ENCODE measurements around the gene RPS3A.
"Not testable (repeated sequence)": the region's sequence is repeated elsewhere in the genome, so short reads cannot be mapped to it uniquely, and the experiment has no call there.

Gene RPS3A

GRCh38 chr4:151099229-151099975, at the start of gene RPS3A:
TSS of gene RPS3A (plus strand) at chr4:151099628. CDS start at chr4:151099653, 25 bp downstream.
- DNase-seq: peak; percentile 97

GRCh38 chr4:151052785-151053184, 46.6 kb upstream of the RPS3A start:
- DNase-seq: no peak

GRCh38 chr4:151055539-151055938, 43.9 kb upstream of the RPS3A start:
- DNase-seq: no peak

- not testable (repeated sequence) for DNase-seq
Observed at GRCh38 chr4:151063143-151063542, 36.3 kb upstream of the RPS3A start.

- no peak for DNase-seq
Observed at GRCh38 chr4:151067316-151067970, 32.0 kb upstream of the RPS3A start.

GRCh38 chr4:151074416-151074916, 25.0 kb upstream of the RPS3A start:
- DNase-seq: no peak

- DNase-seq: not testable (repeated sequence)
Observed at GRCh38 chr4:151077978-151078377, 21.4 kb upstream of the RPS3A start.

GRCh38 chr4:151087467-151087866, 12.0 kb upstream of the RPS3A start:
- DNase-seq: no peak

- DNase-seq: no peak
Observed at GRCh38 chr4:151091047-151091446, 8.4 kb upstream of the RPS3A start.

- no peak for DNase-seq
Observed at GRCh38 chr4:151092488-151092887, 6.9 kb upstream of the RPS3A start.

GRCh38 chr4:151093203-151093602, 6.2 kb upstream of the RPS3A start:
- no peak for DNase-seq

GRCh38 chr4:151094290-151094751, 5.1 kb upstream of the RPS3A start:
- no peak for DNase-seq

GRCh38 chr4:151095142-151095541, 4.3 kb upstream of the RPS3A start:
- no peak for DNase-seq

- no peak for DNase-seq
Observed at GRCh38 chr4:151097759-151098158, 1.7 kb upstream of the RPS3A start.

GRCh38 chr4:151098979-151099228, 524 bp upstream of the RPS3A start:
- no peak for DNase-seq

GRCh38 chr4:151099976-151100417, 569 bp downstream of the RPS3A start:
- DNase-seq: no peak

- DNase-seq: no peak
Observed at GRCh38 chr4:151100531-151100930, 1.1 kb downstream of the RPS3A start.

GRCh38 chr4:151103758-151104157, 4.3 kb downstream of the RPS3A start:
- no peak for DNase-seq

GRCh38 chr4:151104621-151105020, 5.2 kb downstream of the RPS3A start:
- DNase-seq: no peak

GRCh38 chr4:151105454-151106032, 6.1 kb downstream of the RPS3A start:
- no peak for DNase-seq

GRCh38 chr4:151107063-151107462, 7.6 kb downstream of the RPS3A start:
- DNase-seq: no peak

GRCh38 chr4:151110236-151110635, 10.8 kb downstream of the RPS3A start:
- DNase-seq: no peak

GRCh38 chr4:151114338-151114737, 14.9 kb downstream of the RPS3A start:
- no peak for DNase-seq

- DNase-seq: no peak
Observed at GRCh38 chr4:151114986-151115385, 15.6 kb downstream of the RPS3A start.

Data from right hindlimb (tissue), 1 donor.